ENCODE data around the gene NSMCE1.
"Not testable (repeated sequence)": the region's sequence is repeated elsewhere in the genome, so short reads cannot be mapped to it uniquely, and the experiment has no call there.

Gene NSMCE1

GRCh38 chr16:27272697-27273096, 4.1 kb upstream of the NSMCE1 start:
- DNase-seq (ENCODE audit: low read depth in 1 of 2, low spot score in 1 of 2): not testable (repeated sequence)

- no peak for DNase-seq (ENCODE audit: low read depth in 1 of 2, low spot score in 1 of 2)
Measured at GRCh38 chr16:27272076-27272475, 3.5 kb upstream of the NSMCE1 start.

- no peak for DNase-seq (ENCODE audit: low read depth in 1 of 2, low spot score in 1 of 2)
Measured at GRCh38 chr16:27270349-27270748, 1.8 kb upstream of the NSMCE1 start.

- DNase-seq (ENCODE audit: low read depth in 1 of 2, low spot score in 1 of 2): no peak
Measured at GRCh38 chr16:27269300-27270150, 953 bp upstream of the NSMCE1 start.

GRCh38 chr16:27267037-27267677, 1.4 kb downstream of the NSMCE1 start:
- DNase-seq (ENCODE audit: low read depth in 1 of 2, low spot score in 1 of 2): no peak

GRCh38 chr16:27265982-27266381, 2.6 kb downstream of the NSMCE1 start:
- no peak for DNase-seq (ENCODE audit: low read depth in 1 of 2, low spot score in 1 of 2)

GRCh38 chr16:27264151-27264550, 4.4 kb downstream of the NSMCE1 start:
- no peak for DNase-seq (ENCODE audit: low read depth in 1 of 2, low spot score in 1 of 2)

GRCh38 chr16:27262904-27263423, 5.6 kb downstream of the NSMCE1 start:
- DNase-seq (ENCODE audit: low read depth in 1 of 2, low spot score in 1 of 2): not testable (repeated sequence)

- no peak for DNase-seq (ENCODE audit: low read depth in 1 of 2, low spot score in 1 of 2)
Measured at GRCh38 chr16:27259710-27260109, 8.9 kb downstream of the NSMCE1 start.

- no peak for DNase-seq (ENCODE audit: low read depth in 1 of 2, low spot score in 1 of 2)
Measured at GRCh38 chr16:27258241-27258734, 10.3 kb downstream of the NSMCE1 start.

- DNase-seq (ENCODE audit: low read depth in 1 of 2, low spot score in 1 of 2): no peak
Measured at GRCh38 chr16:27257271-27257670, 11.3 kb downstream of the NSMCE1 start.

GRCh38 chr16:27256861-27257260, 11.7 kb downstream of the NSMCE1 start:
- no peak for DNase-seq (ENCODE audit: low read depth in 1 of 2, low spot score in 1 of 2)

- DNase-seq (ENCODE audit: low read depth in 1 of 2, low spot score in 1 of 2): no peak
Measured at GRCh38 chr16:27254262-27254811, 14.2 kb downstream of the NSMCE1 start.

- DNase-seq (ENCODE audit: low read depth in 1 of 2, low spot score in 1 of 2): no peak
Measured at GRCh38 chr16:27253526-27253930, 15.0 kb downstream of the NSMCE1 start.

- no peak for DNase-seq (ENCODE audit: low read depth in 1 of 2, low spot score in 1 of 2)
Measured at GRCh38 chr16:27252206-27252585, 16.4 kb downstream of the NSMCE1 start.

GRCh38 chr16:27251541-27252205, 16.9 kb downstream of the NSMCE1 start:
- no peak for DNase-seq (ENCODE audit: low read depth in 1 of 2, low spot score in 1 of 2)

- not testable (repeated sequence) for DNase-seq (ENCODE audit: low read depth in 1 of 2, low spot score in 1 of 2)
Measured at GRCh38 chr16:27248886-27249285, 19.7 kb downstream of the NSMCE1 start.

GRCh38 chr16:27248036-27248435, 20.5 kb downstream of the NSMCE1 start:
- DNase-seq (ENCODE audit: low read depth in 1 of 2, low spot score in 1 of 2): no peak

- not testable (repeated sequence) for DNase-seq (ENCODE audit: low read depth in 1 of 2, low spot score in 1 of 2)
Measured at GRCh38 chr16:27247076-27247475, 21.5 kb downstream of the NSMCE1 start.

- no peak for DNase-seq (ENCODE audit: low read depth in 1 of 2, low spot score in 1 of 2)
Measured at GRCh38 chr16:27246439-27246838, 22.1 kb downstream of the NSMCE1 start.

Data from activated T-helper 1 cell treated with anti-CD3 and anti-CD28 coated beads, Interleukin-2, amount 50 U/mL, for 16 hours (primary cell).